ENCODE data around the gene RPH3AL.
A peak's percentile ranks its signal among the peaks of the same experiment; 100 is the strongest.

Gene RPH3AL

GRCh38 chr17:352421-353212, at the start of gene RPH3AL:
TSS of gene RPH3AL (minus strand) at chr17:352807. CDS start at chr17:327543, 25,264 bp downstream.
- Mint-ChIP-seq H3K27ac (no peak within 1 kb of the TSS), H3K36me3 (peaks cover 0 to 2% of the 10 kb centered on the region in 2 donors), H3K4me3 (no peak within 1 kb of the TSS), H3K9me3 (no peaks in the 10 kb centered on the region), H3K27me3 (peaks cover 14 to 18% of the 10 kb centered on the region in 2 donors), H3K4me1 (no peaks in the 10 kb centered on the region)
- DNase-seq (no peak), ATAC-seq (replicated peaks) (no peak)

GRCh38 chr17:400257-400656, 47.6 kb upstream of the RPH3AL start:
- Mint-ChIP-seq H3K27me3 (peaks cover 0 to 16% of the 10 kb centered on the region in 2 donors), H3K36me3 (no peaks in the 10 kb centered on the region), H3K4me3 (no peak overlapping the region), H3K4me1 (no peaks in the 10 kb centered on the region), H3K27ac (no peak overlapping the region), H3K9me3 (no peaks in the 10 kb centered on the region)
- DNase-seq (no peak), ATAC-seq (replicated peaks) (no peak)

GRCh38 chr17:396788-397187, 44.2 kb upstream of the RPH3AL start:
- no peaks in the 10 kb centered on the region for H3K9me3 Mint-ChIP-seq
- no peak overlapping the region for H3K27ac Mint-ChIP-seq
- no peaks in the 10 kb centered on the region for H3K36me3 Mint-ChIP-seq
- DNase-seq (no peak), ATAC-seq (replicated peaks) (no peak)
- peaks cover 15 to 17% of the 10 kb centered on the region in 2 donors for H3K27me3 Mint-ChIP-seq
- no peak overlapping the region for H3K4me3 Mint-ChIP-seq
- no peaks in the 10 kb centered on the region for H3K4me1 Mint-ChIP-seq

- no peaks in the 10 kb centered on the region for H3K9me3 Mint-ChIP-seq
Observed at GRCh38 chr17:395974-396373, 43.4 kb upstream of the RPH3AL start.

GRCh38 chr17:395179-395578, 42.6 kb upstream of the RPH3AL start:
- H3K4me3 Mint-ChIP-seq = no peak overlapping the region
- H3K4me1 Mint-ChIP-seq = no peaks in the 10 kb centered on the region
- ATAC-seq (replicated peaks) = no peak
- no peaks in the 10 kb centered on the region for H3K36me3 Mint-ChIP-seq
- no peaks in the 10 kb centered on the region for H3K9me3 Mint-ChIP-seq
- H3K27ac Mint-ChIP-seq = no peak overlapping the region
- H3K27me3 Mint-ChIP-seq = peaks cover 17% of the 10 kb centered on the region in 2 donors
- DNase-seq = no peak

More at GRCh38 chr17:395974-396373, 43.4 kb upstream of the RPH3AL start:
- ATAC-seq (replicated peaks) = no peak
- Mint-ChIP-seq H3K4me3 (no peak overlapping the region), H3K4me1 (no peaks in the 10 kb centered on the region), H3K27me3 (peaks cover 17% of the 10 kb centered on the region in 2 donors), H3K36me3 (no peaks in the 10 kb centered on the region), H3K27ac (no peak overlapping the region)
- no peak for DNase-seq

GRCh38 chr17:394718-395095, 42.1 kb upstream of the RPH3AL start:
- H3K27me3 Mint-ChIP-seq = peaks cover 19 to 20% of the 10 kb centered on the region in 2 donors
- ATAC-seq (replicated peaks) (no peak), DNase-seq (no peak)
- H3K27ac Mint-ChIP-seq = no peak overlapping the region
- H3K36me3 Mint-ChIP-seq = no peaks in the 10 kb centered on the region
- no peaks in the 10 kb centered on the region for H3K9me3 Mint-ChIP-seq
- H3K4me3 Mint-ChIP-seq = no peak overlapping the region
- no peaks in the 10 kb centered on the region for H3K4me1 Mint-ChIP-seq

- H3K4me1 Mint-ChIP-seq = no peaks in the 10 kb centered on the region
- peak overlapping the region in 1 of 2 donors; percentile 2 for H3K4me3 Mint-ChIP-seq
- no peak overlapping the region for H3K27ac Mint-ChIP-seq
- H3K9me3 Mint-ChIP-seq = no peaks in the 10 kb centered on the region
- H3K36me3 Mint-ChIP-seq = no peaks in the 10 kb centered on the region
- ATAC-seq (replicated peaks) (no peak), DNase-seq (no peak)
- H3K27me3 Mint-ChIP-seq = peaks cover 21 to 23% of the 10 kb centered on the region in 2 donors
Observed at GRCh38 chr17:393806-394717, 41.5 kb upstream of the RPH3AL start.

- H3K36me3 Mint-ChIP-seq = no peaks in the 10 kb centered on the region
- no peaks in the 10 kb centered on the region for H3K4me1 Mint-ChIP-seq
- no peak for ATAC-seq (replicated peaks)
- H3K27ac Mint-ChIP-seq = no peak overlapping the region
- H3K27me3 Mint-ChIP-seq = peaks cover 35 to 44% of the 10 kb centered on the region in 2 donors
- H3K9me3 Mint-ChIP-seq = no peaks in the 10 kb centered on the region
- no peak overlapping the region for H3K4me3 Mint-ChIP-seq
- no peak for DNase-seq
Observed at GRCh38 chr17:391850-392249, 39.2 kb upstream of the RPH3AL start.

- DNase-seq = no peak
- Mint-ChIP-seq H3K36me3 (no peaks in the 10 kb centered on the region), H3K27ac (no peak overlapping the region), H3K9me3 (no peaks in the 10 kb centered on the region), H3K4me3 (no peak overlapping the region), H3K27me3 (peaks cover 41 to 50% of the 10 kb centered on the region in 2 donors), H3K4me1 (peaks cover 3 to 4% of the 10 kb centered on the region in 2 donors)
- ATAC-seq (replicated peaks) = no peak
Observed at GRCh38 chr17:390025-390424, 37.4 kb upstream of the RPH3AL start.

GRCh38 chr17:388087-388486, 35.5 kb upstream of the RPH3AL start:
- DNase-seq (no peak), ATAC-seq (replicated peaks) (no peak)
- Mint-ChIP-seq H3K4me1 (peaks cover 8 to 15% of the 10 kb centered on the region in 2 donors), H3K36me3 (no peaks in the 10 kb centered on the region), H3K27me3 (peaks cover 44 to 49% of the 10 kb centered on the region in 2 donors), H3K4me3 (no peak overlapping the region), H3K27ac (no peak overlapping the region), H3K9me3 (no peaks in the 10 kb centered on the region)

- H3K9me3 Mint-ChIP-seq = peaks cover 3% of the 10 kb centered on the region in 2 donors
- peaks cover 47 to 54% of the 10 kb centered on the region in 2 donors for H3K27me3 Mint-ChIP-seq
- H3K27ac Mint-ChIP-seq = peak overlapping the region; percentile 75
- peak; percentile 49 for DNase-seq
- peak; percentile 85 to 87 for ATAC-seq (replicated peaks)
- H3K36me3 Mint-ChIP-seq = peaks cover 3% of the 10 kb centered on the region in 2 donors
- H3K4me3 Mint-ChIP-seq = peak overlapping the region; percentile 76
- H3K4me1 Mint-ChIP-seq = peaks cover 11 to 19% of the 10 kb centered on the region in 2 donors
Observed at GRCh38 chr17:386141-386876, 33.7 kb upstream of the RPH3AL start.

GRCh38 chr17:385836-386140, 33.2 kb upstream of the RPH3AL start:
- peaks cover 3% of the 10 kb centered on the region in 2 donors for H3K9me3 Mint-ChIP-seq
- no peak overlapping the region for H3K4me3 Mint-ChIP-seq
- H3K27ac Mint-ChIP-seq = no peak overlapping the region
- peaks cover 12 to 21% of the 10 kb centered on the region in 2 donors for H3K4me1 Mint-ChIP-seq
- ATAC-seq (replicated peaks) = no peak
- H3K27me3 Mint-ChIP-seq = peaks cover 45 to 55% of the 10 kb centered on the region in 2 donors
- H3K36me3 Mint-ChIP-seq = peaks cover 3% of the 10 kb centered on the region in 2 donors
- no peak for DNase-seq

GRCh38 chr17:385178-385835, 32.7 kb upstream of the RPH3AL start:
- DNase-seq = no peak
- Mint-ChIP-seq H3K36me3 (peaks cover 3% of the 10 kb centered on the region in 2 donors), H3K9me3 (peaks cover 3% of the 10 kb centered on the region in 2 donors), H3K4me3 (peak overlapping the region; percentile 76 to 77), H3K27ac (no peak overlapping the region), H3K27me3 (peaks cover 45 to 55% of the 10 kb centered on the region in 2 donors), H3K4me1 (peaks cover 12 to 21% of the 10 kb centered on the region in 2 donors)
- peak in 1 of 2 donors; percentile 2 for ATAC-seq (replicated peaks)

All from stimulated activated naive B cell treated with anti-CD40 and anti-IgM and Interleukin-4, amounts not matched to agents 10 μg/mL and 1 μg/mL and 100 μg/mL, for 72 hours (primary cell).